ENCODE measurements around the gene PIBF1.
"Not testable (repeated sequence)": the region's sequence is repeated elsewhere in the genome, so short reads cannot be mapped to it uniquely, and the experiment has no call there.

Gene PIBF1

GRCh38 chr13:72886272-72887067 is 104.5 kb downstream of the PIBF1 start:
- TF ChIP-seq CTCF (IDR thresholded peaks at IDR 0.05; ENCODE audit: low read depth, low read length), result no peak
- no peaks in the 10 kb centered on the region for H3K36me3 ChIP-seq
- H3K27me3 ChIP-seq, result no peaks in the 10 kb centered on the region
- no peaks in the 10 kb centered on the region for H3K9me3 ChIP-seq
- H3K4me1 ChIP-seq, result no peaks in the 10 kb centered on the region
- no peak for DNase-seq
- no peak overlapping the region for H3K4me3 ChIP-seq (ENCODE audit: low read depth, low read length)

- DNase-seq, result no peak
- Histone ChIP-seq H3K27me3 (no peaks in the 10 kb centered on the region), H3K9me3 (no peaks in the 10 kb centered on the region), H3K36me3 (no peaks in the 10 kb centered on the region), H3K4me3 (ENCODE audit: low read depth, low read length) (no peak overlapping the region), H3K4me1 (no peaks in the 10 kb centered on the region)
- no peak for TF ChIP-seq CTCF (IDR thresholded peaks at IDR 0.05; ENCODE audit: low read depth, low read length)
These were observed 107.6 kb downstream of the PIBF1 start for GRCh38 chr13:72889495-72889894.

GRCh38 chr13:72890546-72890945 is 108.6 kb downstream of the PIBF1 start:
- TF ChIP-seq CTCF (IDR thresholded peaks at IDR 0.05; ENCODE audit: low read depth, low read length), result no peak
- Histone ChIP-seq H3K27me3 (no peaks in the 10 kb centered on the region), H3K4me1 (no peaks in the 10 kb centered on the region), H3K36me3 (peaks cover 2% of the 10 kb centered on the region), H3K4me3 (ENCODE audit: low read depth, low read length) (no peak overlapping the region), H3K9me3 (no peaks in the 10 kb centered on the region)
- no peak for DNase-seq

- H3K4me1 ChIP-seq, result no peaks in the 10 kb centered on the region
- no peaks in the 10 kb centered on the region for H3K9me3 ChIP-seq
- DNase-seq, result no peak
- H3K4me3 ChIP-seq (ENCODE audit: low read depth, low read length), result no peak overlapping the region
- no peaks in the 10 kb centered on the region for H3K27me3 ChIP-seq
- peaks cover 11% of the 10 kb centered on the region for H3K36me3 ChIP-seq
- TF ChIP-seq CTCF (IDR thresholded peaks at IDR 0.05; ENCODE audit: low read depth, low read length), result no peak
These were observed 109.5 kb downstream of the PIBF1 start for GRCh38 chr13:72891423-72891822.

GRCh38 chr13:72896869-72897268 is 114.9 kb downstream of the PIBF1 start:
- H3K36me3 ChIP-seq, result peaks cover 16% of the 10 kb centered on the region
- TF ChIP-seq CTCF (IDR thresholded peaks at IDR 0.05; ENCODE audit: low read depth, low read length), result no peak
- DNase-seq, result no peak
- H3K4me3 ChIP-seq (ENCODE audit: low read depth, low read length), result no peak overlapping the region
- no peaks in the 10 kb centered on the region for H3K4me1 ChIP-seq
- H3K27me3 ChIP-seq, result no peaks in the 10 kb centered on the region
- H3K9me3 ChIP-seq, result no peaks in the 10 kb centered on the region

GRCh38 chr13:72901546-72901945 is 119.6 kb downstream of the PIBF1 start:
- H3K4me3 ChIP-seq (ENCODE audit: low read depth, low read length); H3K36me3 ChIP-seq; H3K4me1 ChIP-seq; H3K27me3 ChIP-seq; DNase-seq; H3K9me3 ChIP-seq: not testable (repeated sequence)

All from BE2C (cell line).